DLD1 (cell line): ENCODE results near the gene IGSF11.
"Not testable (repeated sequence)": the region's sequence is repeated elsewhere in the genome, so short reads cannot be mapped to it uniquely, and the experiment has no call there.

Experiments used
- in situ Hi-C: cut with HindIII; loops from 2 replicates; pipeline ENCODE4 v1.10.0; 2017; ENCODE audit warnings: low sequenced_read_pairs

Gene IGSF11

DNA sequence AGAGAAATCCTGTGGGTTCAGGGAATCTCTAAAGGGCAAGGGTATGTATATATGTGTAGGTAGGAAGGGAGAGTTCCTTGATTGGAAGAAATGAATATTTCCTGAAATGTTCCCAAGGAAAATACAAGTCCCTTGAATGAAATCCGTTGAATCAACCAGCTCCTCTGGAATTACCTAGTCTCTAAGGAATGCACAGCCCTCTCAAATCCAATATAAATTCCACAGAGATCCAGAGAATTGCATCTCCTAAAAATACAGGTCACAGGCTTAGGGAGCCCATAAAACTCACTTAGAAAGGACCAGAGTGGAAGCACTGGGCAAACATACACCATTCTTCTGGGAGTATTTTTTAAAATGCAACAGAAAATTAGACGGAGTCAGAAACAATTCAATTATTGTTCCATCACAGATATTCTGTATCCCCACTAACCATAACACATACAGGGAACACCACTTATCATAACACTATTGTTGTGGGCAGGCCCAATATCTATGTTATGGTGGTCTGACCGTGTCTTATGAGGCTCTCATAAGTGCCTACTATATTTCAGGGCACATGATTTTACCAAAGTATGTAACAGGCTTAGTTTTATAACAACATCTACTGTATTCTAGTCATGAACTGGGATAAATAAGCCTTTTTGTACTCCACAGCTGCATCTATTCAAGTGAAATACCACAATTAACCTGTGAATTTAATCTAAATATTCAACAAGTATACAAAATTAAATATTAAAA, 43.7 kb downstream of the IGSF11 start:
- in situ Hi-C loops, result no loop called here

DNA sequence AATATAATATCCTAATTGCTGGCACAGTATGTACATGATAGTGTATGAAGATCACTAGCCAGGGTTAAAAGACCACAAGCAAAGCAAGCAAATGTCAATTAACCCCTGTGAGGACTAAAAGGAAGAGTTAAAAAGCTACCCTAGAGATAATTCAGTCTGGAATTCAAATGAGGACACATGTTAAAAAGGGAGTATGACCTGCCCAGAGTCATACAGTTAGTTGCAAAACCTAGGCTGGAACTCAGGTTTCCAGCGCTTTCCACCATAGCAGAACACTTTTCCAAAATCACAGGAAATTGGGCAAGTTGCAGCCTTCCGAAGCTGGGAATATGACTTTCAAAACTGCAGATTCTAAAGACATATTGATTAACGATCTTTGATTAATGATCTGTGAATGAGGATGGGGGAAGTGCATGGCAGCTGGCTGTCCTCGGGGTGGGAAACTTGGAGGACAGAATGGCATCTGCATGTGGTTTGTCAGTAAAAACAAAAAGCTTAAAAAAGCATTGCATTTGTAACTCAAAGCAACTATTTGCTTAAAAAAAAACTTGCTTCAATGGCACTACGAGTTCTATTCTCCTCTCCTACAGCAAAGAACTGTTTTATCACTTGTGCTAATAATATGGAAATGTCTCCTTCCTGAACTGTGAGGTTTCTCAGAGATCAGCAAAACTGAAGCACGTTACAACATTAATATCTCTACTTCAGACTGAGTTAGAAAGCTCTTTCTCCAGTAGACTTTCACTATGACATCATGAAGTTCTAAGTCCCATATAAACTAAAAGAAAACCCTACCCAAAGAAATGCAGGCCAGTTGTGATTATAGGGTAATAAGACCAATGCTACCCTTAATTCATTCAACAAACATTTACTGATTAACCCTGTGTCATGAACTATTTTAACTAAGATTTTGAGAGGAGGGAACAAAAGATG, 46.2 kb downstream of the IGSF11 start:
- in situ Hi-C loops, result no loop called here

- in situ Hi-C loops, result no loop called here
Measured at GRCh38 chr3:118987477-118987876, 47.2 kb downstream of the IGSF11 start.

- in situ Hi-C loops, result no loop called here
Measured at GRCh38 chr3:118986734-118987133, 47.9 kb downstream of the IGSF11 start.

- in situ Hi-C loops, result no loop called here
Measured at GRCh38 chr3:118984699-118985098, 49.9 kb downstream of the IGSF11 start.

GRCh38 chr3:118981494-118982134, 53.0 kb downstream of the IGSF11 start:
- in situ Hi-C loops, result no loop called here

DNA sequence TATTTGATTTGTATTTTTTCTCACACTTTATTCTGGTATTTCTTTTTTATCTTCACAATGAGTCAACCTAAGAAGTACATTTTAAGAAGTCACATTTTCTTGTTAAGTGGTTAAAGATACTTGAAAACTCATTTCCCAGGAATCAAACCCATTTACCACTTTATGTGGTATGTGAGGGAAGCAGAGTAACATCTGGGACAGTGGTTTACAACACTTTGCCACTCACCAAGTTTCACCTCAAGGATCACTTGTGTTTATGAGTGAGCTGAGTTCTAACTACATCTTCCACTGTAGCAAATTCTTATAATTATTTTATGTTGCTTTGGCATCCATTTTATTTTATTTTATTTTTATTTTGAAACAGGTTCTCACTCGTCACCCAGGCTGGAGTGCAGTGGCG, 53.8 kb downstream of the IGSF11 start:
- in situ Hi-C loops, result no loop called here

DNA sequence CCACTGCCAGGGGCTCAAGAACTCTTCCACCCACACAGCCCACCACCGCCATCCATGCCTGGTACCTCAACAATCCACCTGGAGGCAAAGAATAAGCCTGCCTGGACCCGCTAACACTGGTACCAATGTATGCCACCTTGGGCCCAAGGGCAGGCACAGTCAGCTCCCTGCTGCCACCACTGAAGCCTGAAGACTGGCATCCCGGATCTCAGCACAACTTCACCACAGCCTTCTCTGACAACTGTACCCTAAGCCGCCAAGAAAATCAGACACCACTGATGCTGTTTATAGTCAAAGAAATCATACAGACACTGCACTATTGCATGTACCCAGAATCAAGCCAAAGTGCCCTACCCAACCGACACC, 56.3 kb downstream of the IGSF11 start:
- in situ Hi-C loops, result no loop called here

DNA sequence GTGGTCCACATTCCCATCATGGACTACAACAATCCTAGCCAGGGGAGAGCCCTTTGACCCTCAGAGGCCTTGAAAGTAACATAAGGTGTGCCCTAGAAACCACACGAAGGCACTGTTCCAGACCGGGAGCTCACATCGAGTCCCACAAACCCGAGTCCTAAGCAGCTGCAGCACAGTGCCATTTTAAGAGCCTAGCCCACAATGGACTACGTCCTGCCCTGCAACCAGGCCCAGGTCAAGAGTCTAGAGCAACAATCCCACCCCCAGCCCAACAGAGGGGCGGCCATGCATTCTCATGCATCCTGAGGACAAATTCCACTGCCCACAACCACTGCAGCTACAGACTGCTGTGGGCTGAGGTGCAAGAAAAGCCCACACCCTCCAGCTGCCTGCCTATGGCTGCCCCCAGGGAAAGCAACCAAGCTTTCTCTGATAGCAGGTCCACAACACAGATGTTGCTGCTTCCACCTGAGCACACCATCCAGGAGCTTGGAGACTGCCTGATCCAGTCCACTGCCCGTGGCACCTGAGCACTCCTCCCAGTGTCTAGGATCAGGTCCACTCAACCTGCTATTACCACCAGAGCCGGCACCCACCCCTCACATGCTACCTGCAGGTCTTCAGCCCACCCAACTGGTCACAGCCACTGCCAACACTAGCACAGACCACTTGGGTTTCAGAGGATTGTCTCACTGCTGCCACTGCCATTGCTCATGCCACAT, 56.8 kb downstream of the IGSF11 start:
- in situ Hi-C loops, result no loop called here

- in situ Hi-C loops, result no loop called here
Measured at GRCh38 chr3:118977118-118977517, 57.5 kb downstream of the IGSF11 start.

DNA sequence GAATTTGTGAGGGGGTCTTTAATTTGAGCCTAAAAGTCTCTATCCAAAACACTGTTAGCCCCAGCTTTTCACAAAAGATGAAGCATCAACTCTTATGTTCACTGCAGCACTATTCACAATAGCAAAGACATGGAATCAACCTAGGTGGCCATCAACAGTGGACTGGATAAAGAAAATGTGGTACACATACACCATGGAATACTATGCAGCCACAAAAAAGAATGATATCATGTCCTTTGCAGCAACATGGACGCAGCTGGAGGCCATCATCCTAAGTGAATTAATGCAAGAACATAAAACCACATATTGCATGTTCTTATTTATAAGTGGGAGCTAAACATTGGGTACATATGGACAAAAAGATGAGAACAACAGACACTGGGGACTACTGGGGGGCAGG, 59.2 kb downstream of the IGSF11 start:
- in situ Hi-C loops, result not testable (repeated sequence)

DNA sequence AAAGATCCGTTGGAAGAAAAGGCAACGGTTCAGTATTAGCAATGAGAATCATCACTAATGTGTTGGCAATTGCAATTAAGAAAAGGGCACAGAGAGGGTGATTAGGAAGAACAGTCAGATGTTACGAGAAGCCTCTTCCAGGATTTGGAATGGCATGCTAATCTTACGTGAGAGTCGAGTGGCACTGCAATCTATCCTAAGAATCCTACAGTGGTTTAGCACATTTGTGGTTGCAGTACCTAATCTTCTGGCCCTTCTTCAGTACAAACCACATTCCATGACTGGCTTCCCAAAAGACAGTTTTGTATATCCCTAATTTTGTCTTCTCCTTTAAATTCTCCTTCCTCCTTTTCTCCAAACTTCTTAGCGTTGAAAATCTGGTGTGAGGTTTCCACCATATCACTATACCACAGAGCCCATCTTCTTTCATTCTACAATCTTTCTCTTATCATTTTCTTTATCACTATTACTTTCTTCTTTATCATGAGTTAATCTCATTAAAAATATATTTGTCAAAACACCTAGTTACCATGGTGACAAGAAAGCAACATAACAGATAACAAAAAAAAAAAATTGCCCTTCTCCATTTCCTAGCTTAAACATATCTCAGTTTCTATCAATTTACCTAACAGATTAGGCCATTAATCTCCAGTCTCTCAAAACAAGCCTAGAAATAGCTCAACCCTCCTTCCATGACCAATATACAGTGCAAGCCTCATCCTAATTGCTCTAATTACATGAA, 60.1 kb downstream of the IGSF11 start:
- in situ Hi-C loops, result no loop called here

GRCh38 chr3:118973050-118973449, 61.6 kb downstream of the IGSF11 start:
- in situ Hi-C loops, result no loop called here

- in situ Hi-C loops, result no loop called here
Measured at GRCh38 chr3:118970819-118971218, 63.8 kb downstream of the IGSF11 start.

- in situ Hi-C loops, result no loop called here
Measured at GRCh38 chr3:118968640-118969039, 66.0 kb downstream of the IGSF11 start.

DNA sequence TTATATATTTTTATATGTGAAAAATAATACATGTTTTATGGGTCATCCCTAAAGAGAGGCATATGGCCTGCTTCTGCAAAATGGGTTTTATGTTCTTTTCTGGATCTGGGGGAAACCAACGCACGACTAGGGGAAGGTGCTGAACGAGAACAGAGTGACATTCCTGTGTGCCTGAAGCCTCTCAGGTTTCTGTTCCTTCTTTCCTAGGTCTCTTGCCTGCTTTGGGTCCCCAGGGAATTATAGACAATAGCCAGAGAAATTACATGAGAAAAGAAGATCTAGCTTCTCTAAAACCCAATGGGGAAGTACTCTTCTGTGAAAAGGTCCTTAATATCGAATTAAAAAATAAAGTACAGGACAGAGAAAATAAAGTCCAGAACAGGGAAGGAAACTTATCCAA, 66.5 kb downstream of the IGSF11 start:
- in situ Hi-C loops, result no loop called here

DNA sequence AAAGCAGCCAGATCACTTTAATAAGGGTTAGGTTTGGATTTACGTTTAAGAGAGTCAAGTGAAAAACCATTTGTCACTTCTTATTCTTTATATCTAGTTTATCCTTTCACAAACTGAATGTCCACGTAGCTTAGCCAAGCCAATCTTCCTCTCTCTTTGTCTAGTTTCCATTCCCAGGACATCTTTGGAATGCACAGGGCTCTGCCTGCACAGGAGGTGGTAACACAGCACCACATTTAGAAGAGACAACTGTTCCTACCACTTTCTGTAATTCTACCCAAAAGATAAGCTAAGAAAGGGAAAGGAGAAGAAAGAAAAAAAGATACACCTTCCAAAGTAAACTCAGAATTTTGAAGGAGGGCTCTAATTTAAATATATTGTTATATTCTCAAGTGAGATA, 67.9 kb downstream of the IGSF11 start:
- in situ Hi-C loops, result no loop called here

DNA sequence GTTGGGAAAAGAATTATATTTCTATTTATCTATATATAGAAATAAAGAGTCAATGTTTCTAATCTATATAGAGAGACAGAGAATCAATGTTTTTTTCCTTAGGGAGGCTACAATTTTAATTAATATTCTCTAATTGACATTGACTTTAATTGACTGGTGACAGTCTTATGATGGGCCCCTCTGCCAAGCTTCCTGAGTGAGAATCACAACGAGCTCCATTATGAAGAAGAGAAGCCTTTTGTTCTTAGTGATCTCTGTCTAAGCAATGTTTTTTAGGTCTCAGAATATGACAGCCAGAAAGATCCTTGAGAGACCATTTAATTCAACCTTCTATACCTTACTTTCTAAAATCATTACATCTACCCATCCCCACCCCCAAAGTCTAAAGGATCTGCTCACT, 70.9 kb downstream of the IGSF11 start:
- in situ Hi-C loops, result no loop called here

- in situ Hi-C loops, result no loop called here
Measured at GRCh38 chr3:118960876-118961450, 73.7 kb downstream of the IGSF11 start.
